Fibroblast of lung (primary cell): ENCODE measurements around the gene C3. TPM values are rescaled to one million over a fixed set of nuclear protein-coding genes. Genes with fewer than 3 reads are reported as not detected.

Experiments
- DNase-seq, 2 donors: peaks; one replicate each; pipeline versions ENCODE4 v3.0.0 to v3.0.0-alpha.2; 2010; ENCODE audit warnings: low read depth in 2 of 2
- H2AFZ ChIP-seq: 2 replicates; pipeline ENCODE4 v1.5.1; 2012; ENCODE audit warnings: low read length, control low read depth, inconsistent platforms
- H3K27ac ChIP-seq: 2 replicates; pipeline ENCODE4 v1.5.1; 2011; ENCODE audit warnings: low read length, control low read depth; ENCODE audit not compliant: insufficient read depth
- H3K27me3 ChIP-seq: 2 replicates; pipeline ENCODE4 v1.5.1; 2011; ENCODE audit warnings: mild to moderate bottlenecking, low read length; ENCODE audit not compliant: control insufficient read depth, insufficient read depth
- H3K36me3 ChIP-seq: 2 replicates; pipeline ENCODE4 v1.5.1; 2011; ENCODE audit warnings: low read length; ENCODE audit not compliant: control insufficient read depth, insufficient read depth
- H3K4me1 ChIP-seq: 2 replicates; pipeline ENCODE4 v1.5.1; 2011; ENCODE audit warnings: low read length; ENCODE audit not compliant: control insufficient read depth, insufficient read depth; ENCODE audit errors: extremely low read depth
- H3K4me2 ChIP-seq: 2 replicates; pipeline ENCODE4 v1.5.1; 2011; ENCODE audit warnings: low read length, control low read depth; ENCODE audit not compliant: insufficient read depth; ENCODE audit errors: extremely low read depth
- H3K4me3 ChIP-seq, 4 experiments: fragments of 200-600 bp in 1 of 4; sonication (generic) in 1 of 4; replicated peaks in 1 of 4; 2 replicates each; pipeline ENCODE4 v1.5.1; 2011 to 2016; ENCODE audit warnings: low read length in 4 of 4, low read depth in 3 of 4, mild to moderate bottlenecking in 3 of 4, control low read depth in 2 of 4, inconsistent platforms in 1 of 4, mixed read lengths in 1 of 4; ENCODE audit not compliant: insufficient read depth in 1 of 4; ENCODE audit errors: control extremely low read depth in 1 of 4
- H3K79me2 ChIP-seq: 2 replicates; pipeline ENCODE4 v1.5.1; 2012; ENCODE audit warnings: mild to moderate bottlenecking, low read length, inconsistent platforms; ENCODE audit not compliant: control insufficient read depth, insufficient read depth
- H3K9ac ChIP-seq: 2 replicates; pipeline ENCODE4 v1.5.1; 2011; ENCODE audit warnings: mild to moderate bottlenecking, low read length, control low read depth; ENCODE audit not compliant: insufficient read depth
- H3K9me3 ChIP-seq: 2 replicates; pipeline ENCODE4 v1.5.1; 2012; ENCODE audit warnings: low read depth, low read length; ENCODE audit not compliant: control insufficient read depth, insufficient read depth
- H4K20me1 ChIP-seq: 2 replicates; pipeline ENCODE4 v1.5.1; 2011; ENCODE audit warnings: low read length; ENCODE audit not compliant: control insufficient read depth, insufficient read depth; ENCODE audit errors: extremely low read depth
- EZH2 ChIP-seq: IDR thresholded peaks from 2 replicates; pipeline ENCODE4 v1.5.1; 2012; ENCODE audit warnings: low read length, control low read depth, mild to moderate bottlenecking; ENCODE audit errors: missing control alignments
- polyA plus RNA-seq, 2 donors: library from polyadenylated mRNA; depleted of rRNA in 1 of 2; stranded (reverse) in 1 of 2; unstranded in 1 of 2; fragments of >200 nt; gene quantifications; 2 replicates each; pipeline ENCODE4 v1.2.1, GENCODE V29; 2011 to 2012; ENCODE audit warnings: missing spikeins in 1 of 2
- total RNA-seq: library from RNA; depleted of rRNA; stranded (reverse); fragments of >200 nt; gene quantifications from 2 replicates; pipeline ENCODE4 v1.2.1, GENCODE V29; 2014
- TF ChIP-seq, protein P1 (sequence below), 2 donors: IDR thresholded peaks in 1 of 2; conservative IDR thresholded peaks in 1 of 2; 1 replicate in 1 of 2; 2 replicates in 1 of 2; pipeline ENCODE4 v1.5.1; 2011 to 2012; ENCODE audit warnings: low read length in 2 of 2, control low read depth in 1 of 2, inconsistent platforms in 1 of 2, low read depth in 1 of 2, mild to moderate bottlenecking in 1 of 2

C3 gene
- total and polyA plus RNA-seq, 2 donors (not counting 1 experiment from before 2014, with no cell fraction given) = 1.2 to 2.5 TPM

- Histone ChIP-seq H3K27me3 (no peaks in the 10 kb centered on the region), H2AFZ (no peak overlapping the region), H3K79me2 (no peaks in the 10 kb centered on the region), H3K27ac (no peak overlapping the region), H3K4me3 (no peak overlapping the region), H3K4me1 (no peaks in the 10 kb centered on the region), H4K20me1 (no peaks in the 10 kb centered on the region), H3K9ac (no peak overlapping the region), H3K4me2 (no peak overlapping the region), H3K9me3 (no peaks in the 10 kb centered on the region), H3K36me3 (no peaks in the 10 kb centered on the region)
- TF ChIP-seq, protein P1, sequence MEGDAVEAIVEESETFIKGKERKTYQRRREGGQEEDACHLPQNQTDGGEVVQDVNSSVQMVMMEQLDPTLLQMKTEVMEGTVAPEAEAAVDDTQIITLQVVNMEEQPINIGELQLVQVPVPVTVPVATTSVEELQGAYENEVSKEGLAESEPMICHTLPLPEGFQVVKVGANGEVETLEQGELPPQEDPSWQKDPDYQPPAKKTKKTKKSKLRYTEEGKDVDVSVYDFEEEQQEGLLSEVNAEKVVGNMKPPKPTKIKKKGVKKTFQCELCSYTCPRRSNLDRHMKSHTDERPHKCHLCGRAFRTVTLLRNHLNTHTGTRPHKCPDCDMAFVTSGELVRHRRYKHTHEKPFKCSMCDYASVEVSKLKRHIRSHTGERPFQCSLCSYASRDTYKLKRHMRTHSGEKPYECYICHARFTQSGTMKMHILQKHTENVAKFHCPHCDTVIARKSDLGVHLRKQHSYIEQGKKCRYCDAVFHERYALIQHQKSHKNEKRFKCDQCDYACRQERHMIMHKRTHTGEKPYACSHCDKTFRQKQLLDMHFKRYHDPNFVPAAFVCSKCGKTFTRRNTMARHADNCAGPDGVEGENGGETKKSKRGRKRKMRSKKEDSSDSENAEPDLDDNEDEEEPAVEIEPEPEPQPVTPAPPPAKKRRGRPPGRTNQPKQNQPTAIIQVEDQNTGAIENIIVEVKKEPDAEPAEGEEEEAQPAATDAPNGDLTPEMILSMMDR (conservative IDR thresholded peaks at IDR 0.05 in 1 of 2, IDR thresholded peaks at IDR 0.05 in 1 of 2; ENCODE audit: low read depth in 1 of 2, low read length in 2 of 2) = no peak
- no peak for DNase-seq
Measured at GRCh38 chr19:6693681-6694080, 26.8 kb downstream of the C3 start.

DNA sequence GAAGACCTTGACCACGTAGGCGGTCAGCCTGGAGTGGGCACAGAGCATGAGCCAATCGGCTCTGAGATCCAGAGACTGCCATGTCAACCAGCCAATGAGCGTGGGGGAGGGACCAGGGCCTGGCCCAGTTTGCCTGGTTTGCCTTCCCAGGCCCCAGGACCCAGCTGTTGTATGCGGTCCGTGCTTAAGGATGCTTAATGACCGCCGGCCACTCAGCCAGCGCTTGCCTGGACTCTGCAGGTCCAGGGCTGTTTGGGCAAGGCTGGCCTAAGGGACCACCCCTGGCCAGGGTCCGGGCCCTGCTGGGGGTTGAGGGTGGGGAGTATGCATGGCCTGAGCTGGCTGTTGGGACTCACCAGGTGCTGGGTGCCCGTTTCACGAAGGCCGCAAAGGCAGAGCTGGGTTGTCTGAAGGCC, 27.4 kb downstream of the C3 start:
- H3K4me2 ChIP-seq = no peak overlapping the region
- no peak overlapping the region for H3K27ac ChIP-seq
- H3K79me2 ChIP-seq = no peaks in the 10 kb centered on the region
- H3K36me3 ChIP-seq = no peaks in the 10 kb centered on the region
- H3K9ac ChIP-seq = no peak overlapping the region
- no peaks in the 10 kb centered on the region for H4K20me1 ChIP-seq
- TF ChIP-seq, protein P1 (conservative IDR thresholded peaks at IDR 0.05 in 1 of 2, IDR thresholded peaks at IDR 0.05 in 1 of 2; ENCODE audit: low read depth in 1 of 2, low read length in 2 of 2) = no peak
- TF ChIP-seq EZH2 = no peak
- no peaks in the 10 kb centered on the region for H3K4me1 ChIP-seq
- no peak for DNase-seq
- no peaks in the 10 kb centered on the region for H3K27me3 ChIP-seq
- no peaks in the 10 kb centered on the region for H3K9me3 ChIP-seq
- H2AFZ ChIP-seq = no peak overlapping the region
- H3K4me3 ChIP-seq = no peak overlapping the region

DNA sequence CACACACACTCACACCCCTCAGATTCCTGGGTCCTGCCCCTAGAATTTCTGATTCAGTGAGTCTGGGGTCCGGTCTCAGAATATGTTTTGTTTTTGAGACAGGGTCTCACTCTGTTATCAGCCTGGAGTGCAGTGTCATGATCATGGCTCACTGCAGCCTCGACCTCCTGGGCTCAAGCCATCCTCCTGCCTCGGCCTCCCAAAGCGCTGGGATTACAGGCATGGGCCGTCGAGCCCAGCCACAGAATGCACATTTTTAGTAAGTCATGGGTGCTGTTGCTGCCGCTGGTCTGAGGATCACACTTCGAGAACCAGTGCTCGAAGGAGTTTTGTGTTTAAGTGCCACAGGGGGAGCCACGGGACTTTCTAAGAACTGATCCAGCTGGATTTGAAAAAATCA, 28.4 kb downstream of the C3 start:
- Histone ChIP-seq H3K79me2 (no peaks in the 10 kb centered on the region), H3K27me3 (no peaks in the 10 kb centered on the region), H3K9ac (no peak overlapping the region), H3K27ac (no peak overlapping the region), H2AFZ (no peak overlapping the region), H3K4me2 (no peak overlapping the region), H3K36me3 (no peaks in the 10 kb centered on the region), H4K20me1 (no peaks in the 10 kb centered on the region), H3K4me3 (no peak overlapping the region), H3K9me3 (no peaks in the 10 kb centered on the region), H3K4me1 (no peaks in the 10 kb centered on the region)
- no peak for TF ChIP-seq EZH2
- TF ChIP-seq, protein P1 (conservative IDR thresholded peaks at IDR 0.05 in 1 of 2, IDR thresholded peaks at IDR 0.05 in 1 of 2; ENCODE audit: low read depth in 1 of 2, low read length in 2 of 2) = no peak
- DNase-seq = no peak
